NCI-H510A (cell line): ENCODE results near the gene GLDN.

Experiments used
- DNase-seq: peaks from one replicate; lab custom pipeline; 2025; lab: John Stamatoyannopoulos, UW

GLDN gene

DNA sequence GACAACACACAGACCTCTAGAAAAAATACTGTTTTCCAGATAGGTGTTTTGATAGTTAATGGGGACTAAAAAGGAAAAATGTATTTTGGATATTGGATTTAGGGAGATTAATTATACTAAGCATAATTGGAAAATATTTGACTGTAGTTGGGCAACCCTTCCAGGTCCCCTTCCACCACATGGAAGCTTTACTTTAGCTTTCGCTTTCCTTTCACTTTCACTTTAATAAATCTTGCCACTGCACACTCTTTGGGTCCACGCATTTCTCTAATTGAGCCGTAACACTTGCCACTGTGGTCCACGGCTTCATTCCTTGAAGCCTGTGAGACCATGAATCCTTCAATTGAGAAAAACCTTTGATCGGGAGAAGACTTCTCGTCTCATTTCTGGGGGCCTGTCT, 15.5 kb downstream of the GLDN start:
- no peak for DNase-seq

DNA sequence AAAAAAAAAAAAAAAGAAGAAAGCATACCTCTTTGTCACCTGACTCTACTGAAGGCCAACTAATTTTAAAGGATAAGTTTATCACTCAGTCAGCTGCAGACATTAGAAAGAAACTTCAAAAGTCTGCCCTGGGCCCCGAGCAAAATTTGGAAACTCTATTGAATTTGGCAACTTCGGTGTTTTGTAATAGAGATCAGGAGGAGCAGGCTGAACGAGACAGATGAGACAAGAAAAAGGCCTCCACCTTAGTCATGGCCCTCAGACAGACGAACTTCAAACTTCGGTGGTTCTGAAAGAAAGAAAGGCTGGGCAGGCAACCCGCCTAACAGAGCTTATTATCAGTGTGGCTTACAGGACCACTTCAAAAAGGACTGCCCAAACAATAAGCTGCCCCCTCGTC, 18.5 kb downstream of the GLDN start:
- no peak for DNase-seq

DNA sequence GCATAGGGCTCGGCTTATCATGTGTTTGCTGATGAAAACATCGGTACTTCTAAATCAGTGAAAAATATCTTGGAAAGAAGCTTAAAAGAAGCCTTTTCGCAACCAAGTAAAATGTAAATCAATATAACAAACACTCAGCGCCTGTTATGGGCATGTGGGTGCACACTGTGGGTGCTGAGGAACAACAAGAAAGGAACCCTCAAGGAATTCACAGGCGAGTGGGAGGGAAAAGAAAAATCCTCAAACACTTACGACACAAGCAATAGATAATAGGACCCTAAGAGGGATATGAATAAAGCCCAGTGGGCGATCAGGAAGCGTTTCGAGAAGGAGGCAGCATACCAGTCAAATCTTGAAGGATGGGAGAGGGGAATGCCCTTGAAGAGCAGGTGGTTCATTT, 21.9 kb downstream of the GLDN start:
- DNase-seq = no peak

DNA sequence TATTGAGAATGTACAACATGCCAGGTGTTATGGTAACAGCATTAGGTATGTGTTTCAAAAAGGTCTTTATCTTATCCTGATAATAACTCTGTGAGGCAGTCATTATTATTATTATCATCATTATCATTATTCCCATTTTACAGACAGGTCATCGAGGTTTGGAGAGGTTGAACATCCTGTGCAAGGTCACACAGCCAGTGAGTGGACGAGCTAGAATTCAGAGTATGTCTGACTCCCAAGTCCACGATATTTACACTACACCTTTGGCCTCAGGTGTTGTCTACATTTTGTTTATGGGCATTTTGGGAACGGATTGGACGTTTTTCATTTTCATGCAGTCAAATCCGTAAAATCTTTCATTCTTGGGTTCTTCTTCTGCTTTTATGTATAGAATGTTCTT, 24.0 kb downstream of the GLDN start:
- DNase-seq = no peak

DNA sequence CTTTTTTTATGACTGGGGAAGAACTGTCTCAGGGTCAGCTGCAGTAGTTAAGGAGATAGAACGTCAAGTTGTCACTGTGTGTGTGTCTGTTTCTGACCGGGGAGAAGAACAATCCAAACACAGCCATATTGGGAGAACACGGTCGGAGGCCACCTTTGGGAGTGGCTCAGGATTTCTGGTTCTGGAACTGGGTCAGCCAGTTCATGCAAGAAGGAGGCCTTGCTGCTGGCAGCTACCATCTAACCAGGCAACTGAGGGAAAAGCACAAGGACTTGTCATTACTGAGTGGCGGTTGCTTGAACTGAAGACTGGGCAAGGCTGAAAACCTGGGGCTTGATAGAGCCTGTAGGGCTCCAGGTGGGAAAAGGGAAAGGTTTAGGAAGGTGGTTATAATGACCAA, 24.6 kb downstream of the GLDN start:
- no peak for DNase-seq

DNA sequence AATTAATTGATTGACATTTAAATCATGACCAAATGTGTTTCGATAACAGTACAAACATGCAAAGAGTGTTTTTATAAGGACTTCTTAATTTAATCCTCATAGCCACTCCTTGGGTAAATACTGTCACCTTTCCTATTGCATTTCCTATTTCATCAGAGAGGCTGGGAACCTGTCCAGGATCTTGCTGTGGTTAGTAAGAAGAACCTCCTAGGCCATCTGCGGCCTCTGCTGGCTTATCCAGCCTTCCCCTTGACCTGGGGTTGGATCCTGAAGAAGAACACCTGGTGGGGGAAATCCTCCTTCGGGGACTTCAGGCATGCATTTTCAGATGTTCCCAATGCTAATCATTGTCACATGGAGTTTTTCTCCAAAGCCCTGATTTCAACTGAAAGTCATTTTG, 25.5 kb downstream of the GLDN start:
- DNase-seq = no peak

DNA sequence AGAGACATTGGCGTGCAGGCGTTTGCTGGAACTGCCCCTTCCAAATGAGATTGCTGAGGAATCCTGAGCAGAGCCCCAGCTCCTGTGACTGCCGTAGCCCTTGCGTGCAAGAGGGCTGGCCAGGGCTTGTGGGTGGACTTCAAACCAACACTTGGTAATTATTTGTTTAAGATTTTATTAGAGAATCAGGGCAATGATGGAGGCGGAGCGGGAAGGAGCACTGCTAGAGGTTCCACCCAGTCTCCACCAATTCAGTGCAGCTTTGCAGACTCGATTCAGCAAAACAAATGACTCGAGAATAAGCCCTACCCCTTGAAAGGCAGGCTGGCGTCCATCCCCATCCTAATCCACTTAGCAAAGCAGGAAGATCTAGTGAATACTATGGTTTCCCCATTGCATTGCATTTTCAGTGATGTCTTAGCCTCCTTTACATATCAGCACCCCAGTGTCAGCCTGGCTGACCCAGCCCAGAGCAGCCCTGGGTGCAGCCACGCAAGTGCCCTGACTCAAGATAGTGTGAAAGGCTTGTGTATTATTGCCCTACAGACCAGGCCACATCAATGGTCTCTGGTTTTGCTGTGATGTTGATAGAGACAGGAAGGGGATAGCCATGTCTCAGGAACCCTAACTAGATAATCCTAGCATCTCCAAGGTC, 26.0 kb downstream of the GLDN start:
- no peak for DNase-seq

DNA sequence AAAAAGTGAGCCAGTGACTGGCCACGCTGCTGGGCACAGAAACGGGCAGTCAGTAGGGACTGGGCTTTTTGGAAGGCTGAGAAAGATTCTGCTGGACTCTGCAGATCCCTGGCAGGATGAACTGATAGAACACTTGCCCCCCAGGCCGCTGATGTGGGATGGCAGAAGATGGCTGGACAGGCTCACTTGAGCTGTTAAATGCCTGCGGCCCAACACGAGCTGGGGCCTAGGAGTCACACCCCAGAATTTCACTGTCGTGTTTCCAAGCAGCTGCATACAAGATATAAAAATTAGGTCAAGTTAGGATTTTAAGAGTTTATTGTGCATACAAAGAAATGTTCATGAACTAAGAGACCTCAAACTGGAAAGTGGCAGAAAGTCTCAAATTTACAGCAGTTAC, 26.9 kb downstream of the GLDN start:
- no peak for DNase-seq

DNA sequence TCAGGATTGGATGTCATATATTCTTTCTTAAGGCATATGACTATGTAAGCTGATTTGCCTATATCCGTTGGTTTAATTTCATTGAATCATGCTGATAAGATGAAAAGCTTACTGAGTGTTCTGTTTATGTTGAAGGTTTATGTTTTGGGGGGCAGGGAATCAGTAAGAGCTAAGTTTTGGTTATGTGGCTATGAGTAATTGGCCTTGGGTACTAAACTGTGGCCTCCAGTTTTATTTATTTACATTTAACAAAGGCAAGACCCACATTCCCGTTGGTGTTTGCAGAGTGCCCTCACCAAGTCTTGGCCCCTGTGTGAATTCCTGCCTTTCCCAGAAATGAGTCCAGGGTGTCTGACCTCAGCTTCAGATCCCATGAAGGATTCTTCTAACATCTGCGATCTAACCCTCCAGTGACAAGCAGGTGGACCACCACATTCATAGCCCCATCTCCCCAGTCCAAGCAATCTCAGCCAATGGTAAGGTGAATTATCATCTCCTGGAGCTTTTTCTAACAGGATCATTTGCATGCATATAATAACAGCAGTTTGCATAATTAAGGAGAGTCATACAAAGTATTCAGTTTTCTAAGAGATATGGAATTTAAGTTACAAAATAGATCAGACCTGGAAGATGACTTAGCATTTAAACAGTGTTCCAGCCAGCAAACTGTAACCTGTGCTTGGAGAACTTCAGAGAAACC, 27.4 kb downstream of the GLDN start:
- no peak for DNase-seq

DNA sequence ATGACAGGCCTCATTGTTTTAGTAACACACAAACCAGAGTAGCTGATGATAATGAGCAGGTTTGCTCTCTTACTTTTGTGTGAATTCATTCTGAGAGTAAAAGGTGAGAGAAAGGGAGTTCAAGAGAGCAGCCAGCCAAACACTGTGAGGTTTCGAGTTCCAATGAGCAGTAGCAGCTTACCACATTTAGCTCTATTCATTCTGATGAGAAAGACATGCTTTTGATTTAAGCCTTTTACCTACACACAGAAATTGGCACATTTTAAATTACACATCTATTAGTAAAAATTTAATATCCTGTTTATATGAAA, 28.0 kb downstream of the GLDN start:
- no peak for DNase-seq

DNA sequence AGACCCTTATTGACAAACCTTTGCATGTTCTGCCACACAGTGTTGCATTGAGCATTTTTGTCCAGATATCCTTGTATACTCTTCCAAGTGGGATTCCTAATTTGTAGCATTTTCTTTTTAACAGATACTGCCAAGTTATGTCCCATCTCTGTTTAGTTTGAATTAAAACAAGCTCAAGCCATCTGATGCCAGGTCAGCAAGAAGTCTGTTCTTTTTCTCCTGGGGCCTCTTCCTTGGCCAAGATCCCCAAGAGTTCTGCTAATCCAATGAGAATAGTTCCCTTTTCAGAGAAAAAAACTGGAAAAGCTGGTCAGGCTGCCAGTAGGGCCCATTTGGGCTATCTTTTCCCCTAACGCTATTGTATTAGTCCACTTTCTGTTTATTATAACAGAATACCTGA, 29.8 kb downstream of the GLDN start:
- no peak for DNase-seq

DNA sequence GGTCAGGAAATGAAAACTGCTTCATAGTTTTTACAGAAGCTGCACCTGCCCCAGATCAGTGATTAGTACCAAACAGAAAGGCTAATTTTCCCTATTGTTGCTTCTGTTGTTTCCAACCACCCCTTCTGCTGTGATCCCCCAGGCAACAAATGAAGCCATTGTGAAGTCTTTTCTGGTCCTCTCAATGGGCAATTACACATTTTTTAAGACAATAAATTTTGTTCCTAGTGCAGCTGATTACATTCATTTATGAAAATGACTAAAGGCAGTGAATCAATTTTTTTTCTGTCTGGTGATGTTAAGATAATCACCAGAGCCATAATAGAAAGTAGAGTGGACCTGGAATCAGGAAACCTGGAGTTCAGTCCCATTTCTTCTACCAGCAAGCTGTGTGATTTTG, 32.7 kb downstream of the GLDN start:
- no peak for DNase-seq

DNA sequence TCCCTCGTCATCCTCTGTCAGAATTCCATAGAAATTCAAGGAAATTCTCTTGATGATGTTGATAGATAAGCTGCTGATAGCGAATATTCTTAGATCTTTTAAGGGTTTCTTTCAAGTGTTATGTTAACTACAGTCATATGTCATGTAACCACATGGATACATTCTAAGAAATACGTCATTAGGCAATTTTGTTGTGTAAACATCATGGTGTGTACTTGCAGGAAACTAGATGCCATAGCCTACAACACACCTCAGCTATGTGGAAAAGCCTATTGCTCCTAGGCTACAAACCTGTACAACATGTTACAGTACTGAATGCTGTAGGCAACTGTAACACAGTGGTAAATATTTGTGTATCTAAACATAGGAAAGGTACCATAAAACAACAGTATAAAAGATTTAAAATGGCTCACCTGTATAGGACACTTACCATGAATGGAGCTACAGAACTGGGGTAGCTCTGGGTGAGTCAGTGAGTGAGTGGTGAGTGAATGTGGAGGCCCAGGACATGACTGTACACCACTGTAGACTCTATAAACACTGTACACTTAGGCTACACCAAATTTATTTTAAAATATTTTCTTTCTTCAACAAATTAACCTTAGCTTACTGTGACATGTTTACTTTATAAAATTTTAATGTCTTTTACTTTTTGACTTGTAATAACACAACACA, 34.6 kb downstream of the GLDN start:
- no peak for DNase-seq

DNA sequence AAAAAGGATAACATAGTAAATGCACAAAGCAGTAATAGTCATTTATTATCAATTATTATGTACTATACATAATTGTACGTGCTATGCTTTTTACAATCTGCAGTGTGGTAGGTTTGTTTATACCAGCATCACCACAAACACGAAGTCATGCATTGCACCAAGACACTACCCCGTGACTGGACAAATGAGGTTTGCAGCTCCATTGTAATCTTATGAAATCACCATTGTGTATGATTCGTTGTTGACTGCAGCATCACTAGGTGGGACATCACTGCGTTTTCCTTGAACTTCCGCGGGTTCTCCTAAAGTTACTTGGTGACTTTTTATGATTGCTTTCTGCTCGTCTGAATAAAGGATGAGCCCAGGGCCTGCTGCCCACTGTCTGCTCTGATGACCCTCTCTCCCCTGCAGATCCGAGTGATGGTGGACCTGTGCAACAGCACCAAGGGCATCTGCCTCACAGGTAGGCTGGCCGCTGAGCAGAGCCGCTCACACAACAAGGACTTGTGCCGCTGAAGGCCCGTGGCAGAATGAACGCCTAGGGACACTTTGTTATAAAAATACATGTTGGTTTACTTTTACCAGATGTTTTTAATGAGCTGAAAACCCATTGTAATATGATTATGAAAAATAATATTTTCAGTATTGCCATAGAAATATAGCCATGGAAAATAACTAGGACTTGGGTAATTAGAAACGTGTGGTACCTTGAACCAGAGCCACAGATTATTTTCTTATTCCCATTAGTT, 35.8 kb downstream of the GLDN start:
- DNase-seq = no peak

DNA sequence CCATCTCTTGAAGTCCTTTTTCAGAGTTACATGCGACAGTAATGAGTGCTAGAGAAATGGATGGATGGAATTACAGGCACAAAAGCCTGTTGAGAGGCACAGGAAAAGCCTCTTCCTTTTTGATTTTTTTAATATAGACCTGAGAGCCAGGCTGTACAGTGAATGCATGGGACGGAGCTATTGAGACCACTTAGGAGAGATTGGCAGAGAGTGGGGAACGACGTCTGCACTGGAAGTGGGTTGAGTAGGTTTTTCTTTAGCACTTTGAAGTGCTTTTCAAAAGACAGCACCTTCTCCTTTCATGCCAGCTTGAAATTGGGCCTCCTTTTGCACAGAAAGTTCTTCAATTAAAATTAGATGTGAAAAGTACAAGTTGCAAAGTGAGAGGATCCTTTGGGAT, 37.0 kb downstream of the GLDN start:
- DNase-seq = no peak

DNA sequence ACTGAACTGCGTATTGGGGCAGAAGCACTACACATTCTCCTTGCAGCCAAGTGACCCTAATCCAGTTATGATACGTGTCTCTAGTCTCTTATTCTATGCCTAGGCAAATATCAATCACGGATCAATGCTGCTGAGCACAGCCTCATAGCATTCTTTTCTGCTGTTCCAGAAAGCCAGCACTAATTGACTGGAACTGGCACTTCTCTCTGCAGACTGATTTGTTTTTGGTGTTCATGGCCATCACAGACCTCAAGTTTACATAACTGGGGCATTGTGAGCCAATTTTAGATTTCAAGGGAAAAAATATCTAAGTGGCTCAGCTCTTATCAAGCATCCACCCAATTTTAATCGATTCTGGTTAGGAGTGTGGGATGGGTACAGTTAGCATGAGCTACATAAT, 37.9 kb downstream of the GLDN start:
- no peak for DNase-seq

DNA sequence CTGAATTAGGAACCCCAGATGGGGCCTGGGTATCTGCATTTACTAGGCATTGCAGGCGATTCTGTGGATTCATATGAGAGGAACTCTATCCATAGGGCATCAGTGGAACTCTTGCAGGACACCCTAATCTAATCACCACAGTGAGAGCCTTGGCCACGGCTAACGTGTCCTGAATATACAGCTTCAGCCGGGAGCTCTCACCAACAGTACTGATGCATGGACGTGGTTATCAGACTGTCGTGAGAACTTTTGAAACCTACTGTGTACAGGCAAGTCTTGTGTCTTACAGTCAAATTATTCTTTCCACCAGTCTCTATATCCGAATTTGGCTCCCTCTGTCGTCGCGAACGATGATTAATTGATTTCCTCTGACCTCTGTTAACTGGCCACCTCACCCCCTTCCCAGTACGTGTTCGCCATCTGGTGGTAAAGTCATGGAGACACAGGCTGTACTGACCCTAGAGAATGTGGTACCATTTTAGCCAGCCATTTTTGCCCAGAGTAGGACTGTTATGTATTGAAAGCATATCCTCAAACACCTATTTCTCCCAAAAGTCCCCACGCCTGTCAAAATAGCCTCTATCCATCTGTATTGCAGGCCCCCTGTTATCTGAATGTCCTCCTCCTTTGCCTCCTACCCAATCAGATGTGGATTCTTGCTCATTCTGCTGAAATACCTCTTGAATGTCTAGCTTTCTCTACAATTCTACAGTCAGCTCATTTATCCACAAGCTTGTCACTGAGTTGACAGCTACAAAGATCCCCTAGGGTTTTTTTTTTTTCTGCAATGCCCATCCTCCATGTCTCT, 39.7 kb downstream of the GLDN start:
- peak; percentile 35 for DNase-seq

DNA sequence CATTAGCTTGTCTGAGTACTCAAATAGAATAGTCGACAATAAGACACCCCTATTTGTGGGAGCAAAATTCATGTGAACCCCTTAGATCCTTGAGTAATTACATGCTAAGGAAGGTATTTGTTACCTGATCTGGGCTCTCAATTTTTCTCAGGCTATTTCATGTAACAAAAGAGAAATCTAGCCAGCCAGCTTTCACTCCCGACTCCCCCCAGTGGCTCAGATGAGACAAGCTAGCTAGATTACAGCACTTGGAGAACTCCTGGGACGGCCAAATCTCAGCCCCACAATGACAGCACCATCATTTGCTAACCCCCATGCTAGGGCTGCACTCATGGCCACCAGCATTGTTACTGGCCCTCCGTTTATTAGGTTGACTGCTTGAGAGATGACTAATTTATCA, 41.3 kb downstream of the GLDN start:
- DNase-seq = no peak

DNA sequence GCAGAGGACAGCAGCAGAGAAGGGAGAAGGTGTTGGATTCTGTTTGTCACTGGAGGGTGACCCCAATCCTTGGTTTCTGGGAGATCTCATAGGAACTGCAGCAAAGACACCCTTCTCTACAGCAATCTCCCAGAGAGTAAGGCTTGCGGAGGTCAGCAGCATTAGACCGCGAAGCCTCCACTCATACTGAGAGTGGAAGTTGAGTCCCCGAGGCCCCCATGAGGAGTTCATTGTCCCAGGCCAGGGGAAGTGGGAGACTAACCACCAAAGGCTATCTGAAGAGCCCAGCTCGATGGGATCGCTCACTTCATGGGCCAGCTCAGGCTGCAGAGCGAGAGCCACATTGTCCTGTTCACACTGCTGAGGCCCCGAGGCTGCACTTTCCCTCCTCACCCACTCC, 44.6 kb downstream of the GLDN start:
- DNase-seq = no peak

DNA sequence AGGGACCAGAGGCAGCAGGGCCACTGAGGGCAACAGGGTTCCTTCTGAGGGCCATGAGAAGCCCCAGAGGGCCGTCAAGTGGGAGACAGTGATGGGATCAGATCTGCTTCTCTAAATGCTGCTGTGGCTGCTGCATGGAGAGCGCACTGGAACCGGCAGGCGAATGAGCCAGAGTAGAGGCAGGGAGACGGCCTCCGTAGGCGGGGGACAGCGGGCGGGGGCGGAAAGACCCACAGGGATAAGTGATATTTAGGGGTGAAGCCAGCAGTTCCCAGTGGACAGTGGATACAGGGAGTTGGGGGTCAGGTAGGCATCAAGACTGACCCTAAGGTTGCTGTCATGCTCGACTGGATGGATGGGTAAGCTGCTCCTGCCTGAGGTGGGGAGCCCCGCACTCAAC, 45.0 kb downstream of the GLDN start:
- no peak for DNase-seq

DNA sequence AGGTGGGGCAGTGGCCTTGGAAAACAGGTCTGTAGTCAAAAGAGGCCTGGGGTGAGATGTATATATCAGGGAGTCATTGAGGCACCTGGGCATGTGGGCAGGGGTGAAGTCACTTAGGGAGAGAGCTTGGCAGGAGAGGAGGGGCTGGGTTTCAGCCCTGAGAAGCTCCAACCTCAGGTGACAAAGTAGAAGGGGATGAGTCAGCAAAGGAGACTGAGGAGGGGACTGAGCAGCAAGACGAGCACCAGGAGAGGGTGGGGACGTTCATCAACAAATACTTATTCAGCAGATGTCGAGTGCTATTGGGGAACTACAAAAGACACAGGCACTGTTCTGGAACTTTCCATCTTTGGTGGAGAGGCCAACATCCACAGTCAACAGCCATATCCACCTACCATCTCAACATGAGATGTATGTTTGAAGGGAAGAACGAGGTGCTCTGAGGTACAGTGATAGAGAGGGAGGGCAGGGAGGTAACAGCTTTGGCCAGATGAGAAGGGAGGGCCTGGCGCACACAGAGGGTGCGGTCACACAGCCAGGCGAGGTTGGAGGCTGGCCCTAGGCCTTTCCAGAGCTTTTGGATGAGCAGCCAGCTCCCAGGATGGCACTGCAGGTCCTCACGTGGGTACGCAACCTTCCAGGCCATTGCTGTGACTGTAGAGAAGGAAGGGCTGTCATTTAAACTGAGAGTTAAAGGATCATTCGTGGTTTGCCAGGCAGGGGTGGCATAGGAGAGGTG, 45.7 kb downstream of the GLDN start:
- no peak for DNase-seq

DNA sequence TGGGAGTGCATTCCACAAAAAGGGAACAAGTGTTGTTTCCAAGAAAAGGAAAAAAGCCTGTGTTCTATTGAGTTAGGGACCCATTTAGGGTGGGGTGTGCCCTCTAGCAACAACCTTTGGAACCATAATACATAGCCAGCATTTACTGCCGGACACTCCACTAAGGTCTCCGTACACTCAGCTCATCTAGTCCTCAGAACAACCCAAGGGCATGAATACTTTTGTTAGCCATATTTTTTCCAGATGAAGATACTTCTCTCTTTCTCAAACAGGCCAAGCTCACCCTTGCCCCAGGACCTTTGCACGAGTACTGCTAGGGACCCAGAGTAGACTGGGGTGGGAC, 46.2 kb downstream of the GLDN start:
- DNase-seq = no peak
